NOMO-1 treated with dmso at 0.1 percent for 144 hours (cell line): ENCODE measurements around the gene ADNP.

Experiments used
- DNase-seq: peaks from one replicate; lab custom pipeline; 2025; ENCODE audit not compliant: unreplicated experiment; lab: John Stamatoyannopoulos, UW

Gene ADNP

DNA sequence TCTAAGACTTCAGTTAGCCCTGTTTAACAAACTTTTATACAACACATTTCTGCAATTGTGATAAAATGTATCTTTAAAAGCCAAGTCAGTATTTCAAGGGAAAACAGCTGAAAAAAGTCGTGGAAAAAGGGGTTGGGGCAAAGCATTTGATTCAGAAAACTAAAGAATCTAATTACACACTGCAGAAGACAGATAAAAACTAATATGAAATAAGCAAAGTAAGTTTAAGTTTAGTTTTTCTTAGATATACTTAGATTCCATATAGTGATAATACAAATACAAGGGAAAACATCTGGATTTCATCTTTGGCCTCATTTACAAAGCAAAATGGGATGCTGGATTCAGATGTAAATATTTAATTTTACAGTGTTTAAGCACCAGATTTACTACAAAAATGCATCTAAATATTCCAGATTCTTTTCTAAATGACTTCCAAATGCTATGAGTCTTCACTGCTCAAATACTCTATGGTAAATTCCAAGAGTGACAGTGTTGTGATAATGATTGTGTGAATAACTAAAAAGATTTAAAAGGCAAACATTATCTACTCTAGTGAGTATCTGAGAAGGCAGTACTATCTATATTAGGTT is 1.5 kb upstream of the ADNP start:
- no peak for DNase-seq

DNA sequence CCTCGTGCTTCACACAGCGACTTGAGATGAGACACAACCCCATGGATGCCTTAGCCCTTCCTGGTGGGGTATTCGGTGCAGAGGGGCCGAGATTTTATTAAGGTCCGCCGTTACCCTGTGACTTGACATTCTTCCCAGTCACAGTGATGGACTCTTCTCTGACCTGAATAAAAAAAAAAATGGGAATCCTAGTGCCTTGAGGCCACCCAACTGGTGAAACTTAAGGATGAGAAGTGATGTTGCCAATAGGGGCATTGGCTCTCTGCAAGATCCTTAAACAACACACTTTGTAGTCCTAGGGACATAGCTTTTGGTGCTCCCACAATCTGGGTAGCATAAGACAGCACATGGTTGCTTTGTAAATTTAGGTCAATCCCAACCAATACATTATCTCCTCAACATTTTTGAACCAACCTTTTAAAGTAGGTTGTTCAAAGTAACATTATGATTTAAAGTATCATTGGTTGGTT is 814 bp upstream of the ADNP start:
- DNase-seq: no peak

DNA sequence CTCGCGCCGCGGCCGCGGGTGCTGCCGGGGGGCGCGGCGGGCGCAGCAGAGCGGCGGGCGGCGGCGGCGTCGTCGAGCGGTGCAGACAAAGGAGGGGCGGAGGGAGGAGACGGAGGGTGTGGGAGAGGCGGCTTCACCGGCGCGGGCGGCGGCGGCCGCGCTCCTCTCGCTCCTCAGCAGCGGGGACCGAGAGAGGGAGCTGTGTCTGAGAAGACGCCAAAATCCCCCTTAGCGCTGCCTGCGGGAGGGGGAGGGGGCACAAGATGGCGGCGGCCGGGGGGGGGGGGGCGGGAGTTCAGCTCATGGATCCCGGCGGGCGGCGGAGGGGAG is 296 bp downstream of the ADNP start:
- DNase-seq: no peak

DNA sequence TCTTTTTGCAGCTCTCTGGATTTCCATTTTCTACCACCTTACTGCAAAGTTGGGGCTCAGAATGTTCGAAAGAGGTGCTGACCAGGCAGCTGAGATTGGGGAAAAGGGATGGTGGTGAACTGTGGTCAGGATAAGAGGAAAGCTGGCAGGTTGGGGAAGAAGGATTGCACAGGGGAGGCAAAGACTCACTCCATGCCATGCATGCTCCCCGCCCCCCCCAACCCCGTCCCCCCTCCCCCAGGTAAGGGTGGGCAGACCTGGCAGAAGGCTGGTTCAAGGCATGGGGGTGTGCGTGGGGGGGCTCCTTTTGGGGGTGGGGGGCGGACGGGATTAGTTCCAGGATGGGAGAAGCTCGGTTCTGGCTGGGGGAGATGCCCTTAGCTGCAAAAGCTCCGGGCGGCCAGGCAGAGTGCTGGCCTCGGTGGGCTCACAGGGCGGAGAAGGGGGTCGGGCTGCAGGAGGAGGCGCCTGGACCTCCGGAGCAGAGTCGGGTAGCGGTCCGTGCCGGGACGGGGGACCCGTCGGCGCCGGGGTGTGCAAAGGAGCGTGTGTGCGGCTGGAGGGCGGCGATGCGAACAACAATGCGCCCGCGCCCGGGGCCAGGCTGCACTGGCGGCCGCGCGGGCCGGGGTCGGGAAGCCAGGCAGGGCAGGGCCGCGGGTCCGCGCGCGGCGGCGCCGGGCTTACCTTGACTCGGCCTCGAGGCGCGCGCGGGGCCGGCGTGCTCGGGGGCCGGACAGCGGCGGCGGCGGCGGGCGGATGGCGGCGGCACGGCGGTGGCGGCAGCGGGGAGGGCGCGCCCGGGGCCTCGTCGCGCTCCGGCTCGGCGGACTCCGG is 880 bp downstream of the ADNP start:
- no peak for DNase-seq

DNA sequence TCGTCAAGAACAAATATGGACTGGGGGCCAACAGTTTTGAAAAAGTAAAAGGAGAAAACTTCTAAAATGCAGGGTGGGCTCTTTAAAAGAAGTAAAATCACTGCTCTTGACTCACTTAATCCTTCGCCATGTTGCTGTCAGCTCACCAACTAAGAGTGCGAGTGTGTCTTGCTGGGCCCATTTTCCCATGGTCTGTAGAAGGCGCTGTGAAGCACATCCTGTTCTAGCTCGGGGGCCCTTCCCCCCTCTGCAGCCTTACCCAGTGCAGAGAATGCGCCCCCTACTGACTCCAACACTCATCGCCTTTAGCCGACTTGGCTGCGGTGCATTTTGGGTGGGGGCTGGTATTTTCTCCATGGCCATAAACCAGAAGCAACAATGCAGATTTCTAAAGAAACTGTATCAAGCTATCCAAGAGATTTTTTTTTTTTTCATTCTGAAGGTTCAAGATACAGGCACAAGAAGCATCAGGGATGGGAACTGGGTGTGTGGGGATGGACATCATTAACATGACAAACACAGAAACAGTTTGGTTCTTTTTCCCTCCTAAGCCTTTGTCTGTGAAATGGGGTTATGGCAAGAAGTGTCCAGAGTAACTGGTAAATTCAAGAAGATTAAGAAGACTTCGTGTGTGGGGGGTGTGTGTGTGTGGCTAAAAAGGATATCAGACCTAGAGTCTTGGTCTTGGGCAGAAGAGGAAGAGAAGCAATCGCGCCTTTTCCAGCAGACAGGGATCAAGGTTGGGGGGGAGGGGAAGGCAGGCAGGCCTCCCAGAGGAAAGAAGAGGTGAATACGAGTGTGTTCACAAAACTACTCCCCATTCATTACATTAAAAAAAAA is 1.7 kb downstream of the ADNP start:
- peak; percentile 93 for DNase-seq

DNA sequence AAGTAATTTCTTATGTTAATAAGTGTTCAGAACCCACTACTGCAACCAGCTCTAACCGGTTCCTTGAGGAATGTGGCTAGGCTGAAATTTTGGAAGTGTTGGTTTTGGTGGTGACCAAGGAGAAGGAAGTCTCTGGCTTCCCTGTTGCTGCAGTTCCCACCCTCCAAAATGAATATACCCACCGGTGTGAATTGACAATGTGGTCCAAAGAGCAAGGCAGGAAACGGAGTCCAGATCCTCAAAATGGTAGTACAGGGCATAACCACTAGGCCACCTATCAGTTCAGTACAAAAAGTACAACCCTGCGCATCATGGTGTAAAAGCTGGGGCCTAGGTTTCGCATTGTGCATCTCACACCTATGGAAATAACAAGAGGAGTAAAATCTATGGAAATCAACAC is 2.8 kb downstream of the ADNP start:
- DNase-seq: no peak

DNA sequence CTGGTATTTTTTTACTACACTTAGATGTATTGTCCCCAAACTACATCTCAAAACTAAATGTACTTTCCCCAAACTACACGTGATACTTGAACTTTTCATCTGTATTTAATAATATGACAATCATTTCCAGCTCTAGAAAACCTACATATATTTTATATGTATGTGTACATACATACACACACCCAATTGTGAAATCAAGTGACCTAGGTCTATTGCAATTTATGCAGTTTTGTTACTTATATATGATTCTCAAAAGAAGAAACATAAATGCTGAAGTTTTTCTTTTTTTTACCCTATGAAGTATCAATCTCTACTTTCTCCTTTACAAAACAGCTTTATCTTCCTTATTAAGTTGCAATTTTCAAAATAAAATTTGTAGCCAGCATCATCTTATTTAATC is 4.7 kb downstream of the ADNP start:
- DNase-seq: no peak

DNA sequence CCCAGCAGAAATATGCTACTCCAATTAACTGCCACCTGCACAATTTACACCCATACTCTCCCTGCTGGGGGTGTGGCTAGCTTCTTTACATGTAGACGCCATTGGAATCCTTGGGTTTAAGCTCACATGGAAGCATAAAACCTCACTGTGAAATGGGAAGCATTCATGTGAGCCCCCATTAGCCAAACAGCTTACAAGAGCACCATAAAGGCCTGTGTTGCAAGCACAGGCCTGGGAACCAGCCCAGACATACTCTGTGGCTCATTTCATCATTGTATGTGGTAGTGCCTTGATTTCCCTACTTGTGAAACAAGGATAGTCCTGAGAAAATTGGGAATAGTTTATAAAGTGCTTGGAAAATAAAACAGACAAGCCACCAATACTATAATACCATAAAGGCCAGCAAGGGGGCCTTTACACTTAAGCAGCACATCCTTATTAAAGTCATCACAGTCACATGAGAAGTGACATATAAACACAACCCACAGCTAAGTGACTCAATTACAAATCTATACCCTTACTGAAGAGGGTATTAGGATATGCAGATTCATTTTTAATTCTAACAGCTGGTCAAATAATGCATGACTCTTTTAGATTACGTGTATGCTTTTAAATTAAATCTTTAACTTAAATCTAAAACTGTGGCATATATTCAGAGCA is 6.8 kb downstream of the ADNP start:
- no peak for DNase-seq

DNA sequence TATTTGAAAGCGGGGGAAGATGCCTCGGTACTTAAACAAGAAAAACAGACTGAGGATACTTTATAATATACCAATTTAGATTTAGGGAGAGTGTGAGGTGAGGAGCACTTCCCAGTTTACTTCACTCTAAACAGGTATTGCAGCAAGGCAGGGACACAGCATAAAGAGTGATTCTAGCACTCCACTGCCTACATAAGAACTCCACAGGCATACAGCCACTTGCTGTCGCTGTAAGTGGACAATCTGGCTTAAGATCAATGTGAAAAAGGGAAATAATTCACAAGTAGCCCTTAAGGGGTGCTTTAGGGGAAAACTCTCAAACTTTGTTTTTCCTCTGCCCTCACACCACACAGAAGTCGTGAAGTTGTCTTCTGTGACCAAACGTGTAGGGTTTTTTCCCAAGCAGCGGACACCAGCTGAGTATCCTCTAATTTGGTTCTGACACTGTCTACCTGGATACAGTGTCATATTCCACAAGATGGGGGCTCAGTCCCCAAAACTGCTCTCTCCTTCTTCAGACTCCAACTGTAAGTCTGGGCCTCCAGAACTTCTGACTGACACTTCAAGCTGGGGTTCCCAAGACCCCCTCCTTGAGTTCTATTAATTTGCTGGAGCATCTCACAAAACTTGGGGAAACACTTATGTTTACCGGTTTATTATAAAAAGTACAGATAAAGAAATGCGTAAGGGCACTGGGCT is 9.3 kb downstream of the ADNP start:
- no peak for DNase-seq

DNA sequence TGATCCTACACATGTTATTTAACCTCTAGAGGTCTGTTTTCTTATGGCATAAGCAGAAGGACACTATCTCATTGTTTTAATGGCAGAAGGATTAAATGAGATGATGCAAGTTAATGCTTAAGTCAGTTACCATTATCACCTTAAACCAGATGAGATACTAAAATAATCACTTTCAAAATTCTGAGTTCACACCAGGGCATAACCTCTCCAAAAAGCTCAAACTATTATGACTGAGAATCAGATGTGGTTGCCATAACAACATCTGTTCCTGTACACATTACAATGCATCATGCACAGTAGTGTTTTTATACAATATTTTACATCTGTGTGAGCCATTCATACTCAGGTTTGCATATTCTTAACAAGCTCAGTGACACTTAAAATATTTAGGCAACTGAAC is 10.2 kb downstream of the ADNP start:
- no peak for DNase-seq

DNA sequence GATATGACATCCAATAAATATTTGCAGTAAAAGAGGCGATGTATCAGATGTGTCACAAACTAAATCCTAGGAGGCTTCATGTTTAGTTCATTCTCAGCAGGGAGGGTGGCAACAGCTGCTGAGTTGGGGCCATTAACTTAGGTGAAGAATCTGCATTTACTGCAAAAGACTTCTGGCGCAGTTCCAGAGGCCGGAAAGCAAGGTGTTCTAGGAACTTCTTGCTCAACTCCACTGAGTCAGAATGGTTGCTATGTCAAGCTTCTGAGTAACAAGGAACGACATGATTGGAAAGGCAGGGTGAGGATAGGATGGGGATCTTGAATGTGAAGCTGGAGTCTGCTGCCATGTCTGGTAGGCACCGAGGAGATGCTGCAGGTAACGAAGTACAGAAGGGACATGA is 11.7 kb downstream of the ADNP start:
- DNase-seq: no peak

DNA sequence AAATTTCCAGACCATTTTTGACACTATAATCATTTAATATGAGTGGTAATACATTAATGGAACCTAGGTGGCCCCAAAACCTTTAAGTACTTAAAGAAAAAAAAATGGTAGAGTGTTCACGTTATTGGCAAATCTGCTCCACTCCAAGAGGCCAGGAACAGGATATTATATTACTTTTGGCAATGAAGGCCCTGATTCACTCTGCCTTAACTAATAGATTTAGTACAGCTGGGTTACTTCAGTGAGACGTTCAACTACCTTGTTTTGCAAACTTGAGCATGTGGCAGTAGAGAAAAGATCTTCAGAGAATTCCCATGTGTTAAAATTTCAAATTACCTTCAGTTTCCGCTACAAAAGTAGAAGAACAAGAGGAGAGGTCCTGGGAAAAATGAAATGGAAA is 12.8 kb downstream of the ADNP start:
- no peak for DNase-seq

DNA sequence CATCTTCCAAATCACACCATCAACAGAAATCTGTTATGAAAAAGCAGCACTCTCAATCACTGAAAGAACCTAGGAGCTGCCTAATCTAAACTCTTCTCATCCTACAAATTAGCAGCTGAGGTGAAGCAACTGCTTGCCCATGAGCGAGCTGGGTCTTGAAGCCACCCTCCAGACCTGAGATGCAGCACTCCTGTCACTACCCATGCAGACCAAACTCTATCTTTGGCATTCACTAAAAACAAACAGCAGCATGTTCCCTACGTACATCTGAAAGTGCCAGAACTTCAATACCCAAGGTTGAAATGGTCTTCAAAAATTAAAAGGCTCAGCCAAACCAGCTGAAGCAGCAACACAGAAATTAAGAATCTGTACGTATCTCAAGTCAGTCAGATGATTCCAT is 14.3 kb downstream of the ADNP start:
- no peak for DNase-seq

DNA sequence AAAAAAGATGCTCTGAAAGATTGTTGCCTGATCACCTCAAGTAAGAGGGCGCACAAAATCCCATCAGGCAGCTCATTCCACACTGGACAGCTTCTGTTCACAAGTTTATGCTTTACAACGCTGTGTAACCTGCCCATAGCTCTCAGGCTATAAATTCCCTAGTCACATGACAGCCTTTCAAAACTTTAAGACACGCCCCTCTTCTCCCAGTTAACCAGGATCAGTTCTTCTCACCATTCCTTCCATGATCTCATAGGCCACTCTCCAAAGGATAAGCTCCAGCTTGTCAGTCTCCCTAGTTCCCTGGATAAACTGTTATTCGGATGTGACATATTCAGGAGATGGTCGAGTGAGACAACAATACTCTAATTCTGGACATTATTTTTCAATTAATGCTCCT is 15.0 kb downstream of the ADNP start:
- DNase-seq: no peak

DNA sequence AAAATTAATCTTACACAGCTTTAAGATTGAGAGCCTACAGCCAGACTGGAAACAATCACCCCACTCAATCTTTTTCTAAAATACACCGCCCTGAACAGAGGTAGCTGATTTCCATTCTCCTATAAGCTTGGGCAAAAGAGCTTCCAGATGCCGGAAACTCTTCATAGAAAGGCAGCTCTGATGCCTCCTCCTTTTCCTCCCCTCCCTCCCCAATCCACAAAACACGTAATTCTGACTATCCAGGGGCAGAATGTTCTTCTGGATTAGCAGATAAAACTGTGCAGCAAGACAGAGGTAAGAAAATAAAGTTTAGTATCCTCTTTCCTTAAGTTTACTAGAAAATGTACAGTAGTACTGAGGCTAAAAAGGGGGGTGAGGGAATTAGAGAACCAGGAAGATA is 15.8 kb downstream of the ADNP start:
- no peak for DNase-seq

DNA sequence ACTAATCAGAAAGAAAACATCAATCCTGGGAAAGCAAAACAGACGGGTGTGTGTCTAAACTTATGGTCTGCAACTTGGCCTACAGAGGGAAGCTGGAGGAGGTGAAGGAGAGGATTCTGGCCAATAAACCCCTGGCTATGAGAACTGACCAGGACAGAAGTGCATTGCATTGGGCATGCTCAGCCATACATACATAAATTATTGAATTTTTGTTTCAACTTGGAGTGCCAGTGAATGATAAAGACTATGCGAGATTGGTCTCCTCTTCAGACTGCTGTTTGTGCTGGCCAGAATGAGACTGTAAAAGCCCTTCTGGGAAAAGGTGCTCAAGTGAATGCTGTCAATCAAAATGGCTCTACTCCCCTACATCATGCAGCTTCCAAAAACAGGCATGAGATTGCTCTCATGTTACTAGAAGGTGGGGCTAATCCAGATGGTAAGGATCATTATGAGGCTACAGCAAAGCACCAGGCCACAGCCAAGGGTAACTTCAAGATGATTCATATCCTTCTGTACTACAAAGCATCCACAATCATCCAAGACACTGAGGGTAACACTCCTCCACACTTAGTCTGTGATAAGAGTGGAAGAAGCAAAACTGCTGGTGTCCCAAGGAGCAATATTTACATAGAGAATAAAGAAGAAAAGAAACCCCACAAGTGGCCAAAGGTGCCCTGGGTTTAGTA is 17.4 kb downstream of the ADNP start:
- DNase-seq: no peak

DNA sequence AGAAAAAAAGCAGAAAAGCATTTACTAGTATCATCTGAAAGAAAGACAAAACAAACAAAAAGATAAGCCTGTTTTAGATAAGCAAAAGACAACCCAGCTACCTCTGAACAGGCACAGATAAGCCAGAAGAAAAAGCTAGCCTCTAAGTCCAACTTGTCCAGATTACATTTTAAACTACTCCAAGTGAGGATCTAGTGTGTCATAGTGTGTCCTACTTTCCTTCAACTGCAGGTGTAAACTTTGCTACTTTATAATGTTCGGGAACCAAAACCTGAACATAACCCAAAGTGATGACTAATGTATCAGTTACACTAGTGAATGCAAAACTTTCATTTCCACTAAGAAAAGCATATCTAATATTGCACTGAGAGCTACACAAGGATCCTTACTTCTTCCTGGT is 19.5 kb downstream of the ADNP start:
- no peak for DNase-seq

DNA sequence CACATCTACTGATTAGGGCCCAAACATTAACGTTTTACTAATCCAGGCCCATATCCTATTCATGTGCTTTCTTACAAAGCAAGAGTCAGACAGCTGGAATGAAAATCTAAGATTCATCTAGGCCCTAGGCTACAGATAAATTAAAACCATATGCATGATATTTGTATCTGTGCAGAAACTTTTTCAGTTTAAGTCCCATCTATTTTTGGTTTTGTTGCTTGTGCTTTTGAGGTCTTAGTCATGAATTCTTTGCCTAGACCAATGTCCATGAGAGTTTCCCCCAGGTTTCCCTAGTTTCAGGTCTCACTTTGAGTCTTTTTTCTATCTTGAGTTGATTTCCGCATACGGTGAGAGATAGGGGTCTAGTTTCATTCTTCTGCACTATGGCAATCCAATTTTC is 20.2 kb downstream of the ADNP start:
- no peak for DNase-seq

DNA sequence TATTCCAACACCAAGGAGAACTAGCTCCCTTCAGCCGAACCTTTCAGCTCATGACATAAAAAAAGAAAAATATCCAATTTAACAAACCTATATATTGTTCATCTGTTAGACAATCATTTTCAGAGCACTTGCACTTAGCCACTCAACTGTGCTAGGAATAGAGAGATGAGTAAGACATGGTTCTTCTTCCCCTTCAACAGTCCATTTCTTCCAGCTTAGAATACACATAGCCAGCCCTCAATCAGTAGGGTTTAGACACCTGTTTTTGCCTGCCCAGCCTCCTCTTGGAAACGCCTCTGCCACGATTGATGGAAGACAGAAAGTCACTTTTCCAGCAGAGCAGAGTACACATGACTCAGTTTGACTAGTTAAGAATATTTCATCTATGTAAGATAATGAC is 21.8 kb downstream of the ADNP start:
- no peak for DNase-seq

DNA sequence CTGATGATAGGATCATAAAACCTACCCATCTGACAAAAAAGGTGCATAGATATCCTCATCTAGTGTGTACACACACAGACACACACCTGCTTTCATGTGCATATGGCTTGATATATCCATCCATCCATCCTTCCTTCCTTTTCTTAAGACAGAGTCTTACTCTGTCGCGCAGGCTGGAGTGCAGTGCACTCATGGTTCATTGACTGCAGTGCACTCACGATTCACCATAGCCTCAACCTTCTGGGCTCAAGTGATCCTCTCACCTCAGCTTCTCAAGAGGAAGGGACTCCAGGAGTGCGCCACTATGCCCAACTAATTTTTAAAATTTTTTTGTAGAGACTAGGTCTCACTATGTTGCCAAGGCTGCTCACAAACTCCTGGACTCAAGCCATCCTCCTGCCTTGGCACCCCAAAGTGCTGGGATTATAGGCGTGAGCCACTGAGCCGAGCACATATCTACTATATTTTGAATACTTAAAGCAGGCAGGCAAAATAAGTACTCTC is 27.1 kb downstream of the ADNP start:
- no peak for DNase-seq
